SW 1271 (cell line): ENCODE data around the gene ZNF511.

ENCODE experiments used
- DNase-seq, 2 experiments: peaks; one replicate each; lab custom pipeline; 2025; lab: John Stamatoyannopoulos, UW

ZNF511 gene

DNA sequence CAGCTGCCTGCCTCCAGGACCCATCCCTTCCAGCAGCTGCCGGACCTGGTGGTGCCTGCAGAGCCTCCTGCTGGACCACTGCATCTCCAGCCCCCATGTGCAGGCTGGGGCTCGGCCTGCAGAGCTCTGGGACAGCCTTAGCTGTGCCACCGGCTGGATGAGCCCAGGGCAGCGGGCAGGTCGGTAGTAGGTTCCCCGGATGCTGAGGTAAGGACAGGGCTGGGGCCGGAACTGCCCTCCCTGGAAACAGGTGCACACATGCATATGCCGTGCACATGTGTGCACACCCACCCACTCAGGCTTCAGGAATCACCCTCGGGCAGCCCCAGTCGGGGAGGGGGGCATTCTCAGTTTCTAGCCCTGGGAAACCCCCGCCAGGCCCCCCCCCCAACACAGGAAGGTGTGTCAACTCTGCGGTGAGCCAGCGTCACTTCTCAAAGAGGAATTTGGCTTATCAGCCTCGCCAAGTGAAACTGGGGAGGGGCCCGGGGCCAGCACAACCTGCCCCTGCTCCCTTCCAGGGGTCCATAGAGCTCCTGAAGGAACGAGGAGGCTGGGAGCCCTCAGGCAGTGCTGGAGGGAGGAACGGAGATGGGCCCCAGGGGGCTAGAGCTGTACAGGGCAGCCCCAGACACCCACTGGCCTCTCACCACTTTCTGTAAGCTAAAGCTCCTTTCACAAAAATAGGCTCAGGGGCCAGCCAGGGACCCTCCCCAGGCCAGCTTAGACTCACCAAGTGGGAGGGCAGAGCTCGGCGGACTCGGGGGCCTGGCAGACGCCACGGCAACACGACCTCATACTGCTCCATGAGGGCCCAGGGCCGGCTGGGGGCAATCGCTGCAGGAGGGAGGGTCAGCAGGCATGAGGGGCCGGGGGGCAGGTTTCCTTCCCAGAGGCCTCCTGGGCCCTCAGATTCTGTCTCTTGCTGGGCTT, 33.7 kb upstream of the ZNF511 start:
- no peak for DNase-seq

DNA sequence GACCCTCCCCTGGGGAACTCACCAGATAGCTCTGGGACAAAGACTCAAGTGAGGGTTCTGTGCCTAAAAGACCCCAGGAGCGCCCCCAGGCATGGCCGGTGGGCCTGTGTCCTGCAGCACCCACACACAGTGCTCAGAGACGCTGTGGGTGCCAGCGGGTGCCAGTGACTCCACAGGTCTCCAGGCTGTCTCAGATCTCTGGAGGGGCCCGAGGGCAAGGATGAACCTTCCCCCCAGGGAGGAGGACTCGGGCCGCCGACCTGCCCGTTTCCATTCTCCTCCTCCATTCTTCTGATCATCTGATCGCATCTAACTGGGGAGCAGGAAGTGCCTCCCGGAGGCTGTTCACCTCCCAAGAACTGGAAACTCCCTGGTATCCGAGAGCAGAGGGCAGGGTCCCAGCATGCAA, 33.0 kb upstream of the ZNF511 start:
- DNase-seq, result no peak

GRCh38 chr10:133276100-133276434, 32.6 kb upstream of the ZNF511 start:
- no peak for DNase-seq

DNA sequence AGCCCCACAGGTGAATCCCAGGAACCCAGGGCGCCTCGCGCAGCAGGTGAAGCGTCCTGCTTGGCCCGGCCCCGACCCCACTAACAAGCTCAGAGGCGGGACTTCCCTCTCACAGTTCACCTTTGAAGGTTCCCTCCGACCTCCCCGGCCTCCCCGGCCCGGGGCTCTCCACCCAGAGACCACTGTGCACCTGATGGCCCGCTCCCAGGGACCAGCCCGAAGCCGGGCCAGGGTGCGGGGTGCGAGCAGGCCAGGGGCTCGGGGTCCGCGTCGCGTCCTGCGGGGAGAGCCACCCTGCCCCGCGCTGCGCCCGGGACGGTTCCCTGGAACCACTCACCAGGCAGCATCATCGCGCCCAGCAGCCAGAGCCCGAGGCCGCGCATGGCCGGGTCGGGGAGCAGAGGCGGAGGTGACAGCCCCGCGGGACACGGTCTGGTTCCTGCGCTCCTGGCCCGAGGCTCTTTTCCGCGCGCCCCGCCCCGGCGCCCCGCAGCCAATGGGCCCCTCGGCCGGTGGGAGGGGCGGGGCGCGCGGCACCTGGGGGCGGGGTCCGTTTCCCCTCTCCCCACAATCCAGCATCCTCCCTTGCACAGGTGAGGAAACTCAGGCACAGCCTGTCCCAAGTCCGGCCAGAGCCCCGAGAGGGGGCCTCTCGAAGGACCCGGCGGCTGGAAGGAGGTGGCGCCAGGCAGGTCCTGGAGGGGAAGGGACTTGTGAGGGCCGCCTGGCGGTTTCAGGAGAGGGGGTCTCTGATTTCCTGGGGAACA, 32.1 kb upstream of the ZNF511 start, which contains the start of gene ADAM8:
Gene ADAM8 (minus strand): TSS at position 434 of the 767 bp plus-strand sequence. CDS start 51 bp downstream, at position 383.
- no peak for DNase-seq

DNA sequence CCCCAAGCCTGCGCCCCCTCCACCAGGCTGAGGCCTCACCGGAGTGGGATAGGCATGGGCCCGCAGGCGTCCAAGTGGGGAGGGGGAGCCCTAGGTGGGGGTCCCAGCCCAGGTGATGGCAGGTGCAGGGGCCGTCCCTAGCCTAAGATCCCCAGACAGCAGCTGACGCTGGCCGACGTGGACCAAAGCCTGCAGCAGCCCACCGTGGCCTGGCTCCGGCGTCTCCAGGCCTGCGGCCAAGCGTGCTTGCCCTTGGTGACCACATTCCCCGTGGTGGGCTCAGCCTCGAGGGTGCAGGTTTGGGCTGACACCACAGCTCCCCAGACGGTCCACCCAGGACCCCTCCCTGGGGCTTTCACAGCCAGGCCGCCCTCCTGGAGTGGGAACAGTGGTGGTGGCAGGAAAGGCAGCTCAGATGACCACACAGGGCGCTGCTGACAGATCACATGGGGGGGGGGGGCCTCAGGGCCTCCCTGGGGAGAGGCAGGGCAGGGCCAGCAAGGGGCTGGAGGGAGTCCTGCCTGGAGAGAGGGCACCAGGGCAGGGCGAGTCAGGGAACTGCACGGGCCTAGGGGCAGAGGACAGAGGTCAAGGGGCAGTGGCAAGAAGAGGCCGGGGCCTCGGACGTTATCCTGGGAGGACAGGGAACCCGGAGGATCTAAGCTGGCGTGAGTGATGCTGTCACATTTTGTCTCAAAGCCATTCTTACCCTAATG, 31.3 kb upstream of the ZNF511 start:
- no peak for DNase-seq

GRCh38 chr10:133277993-133278576, 30.6 kb upstream of the ZNF511 start:
- no peak for DNase-seq

GRCh38 chr10:133278577-133279265, 30.0 kb upstream of the ZNF511 start:
- DNase-seq, result no peak

- no peak for DNase-seq
Observed at GRCh38 chr10:133279326-133280226, 29.1 kb upstream of the ZNF511 start.

GRCh38 chr10:133280391-133281059, 28.2 kb upstream of the ZNF511 start:
- no peak for DNase-seq

DNA sequence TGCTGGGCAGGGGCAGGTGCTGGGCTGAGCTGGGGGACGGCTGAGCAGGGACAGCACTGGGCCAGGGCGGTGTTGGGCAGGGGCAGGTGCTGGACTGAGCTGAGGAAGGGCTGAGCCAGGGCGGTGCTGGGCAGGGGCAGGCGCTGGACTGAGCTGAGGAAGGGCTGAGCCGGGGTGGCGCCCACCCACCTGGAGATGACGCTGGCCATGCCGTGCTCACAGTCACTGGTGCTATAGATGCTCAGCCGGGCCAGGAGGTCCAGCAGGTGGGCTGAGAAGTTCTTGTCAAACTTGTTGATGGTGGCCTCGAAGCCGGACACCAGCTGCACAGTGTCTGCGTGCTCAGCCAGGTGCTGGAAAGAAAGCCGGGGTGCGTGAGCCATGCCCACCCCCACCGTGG, 27.6 kb upstream of the ZNF511 start:
- no peak for DNase-seq

GRCh38 chr10:133281628-133282372, 26.9 kb upstream of the ZNF511 start:
- DNase-seq, result no peak

DNA sequence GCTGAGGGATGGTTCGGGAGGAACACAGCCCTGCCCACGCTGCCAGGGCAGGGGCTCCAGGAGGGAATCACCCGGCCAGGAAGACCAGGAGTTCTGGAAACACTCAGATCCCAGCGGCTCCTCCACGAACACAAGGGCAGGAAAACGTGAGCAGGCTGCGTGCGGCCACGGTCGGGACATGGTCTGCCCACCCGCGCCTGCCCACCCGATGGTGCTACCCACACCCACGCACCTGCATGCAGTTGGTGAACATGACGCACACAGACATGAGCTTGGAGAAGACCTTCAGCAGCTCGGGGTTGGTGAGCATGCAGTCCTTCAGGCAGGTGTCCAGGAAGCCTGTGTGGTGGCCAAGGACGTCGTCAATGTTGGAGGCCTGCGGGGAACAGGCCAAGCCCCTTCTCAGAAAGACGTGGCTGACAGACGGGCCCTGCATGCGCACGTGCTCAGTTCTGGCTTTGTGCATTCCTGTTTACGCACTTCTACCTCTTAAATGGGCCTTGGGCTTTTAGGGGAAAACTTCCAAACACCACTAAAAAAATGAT, 25.8 kb upstream of the ZNF511 start:
- no peak for DNase-seq

DNA sequence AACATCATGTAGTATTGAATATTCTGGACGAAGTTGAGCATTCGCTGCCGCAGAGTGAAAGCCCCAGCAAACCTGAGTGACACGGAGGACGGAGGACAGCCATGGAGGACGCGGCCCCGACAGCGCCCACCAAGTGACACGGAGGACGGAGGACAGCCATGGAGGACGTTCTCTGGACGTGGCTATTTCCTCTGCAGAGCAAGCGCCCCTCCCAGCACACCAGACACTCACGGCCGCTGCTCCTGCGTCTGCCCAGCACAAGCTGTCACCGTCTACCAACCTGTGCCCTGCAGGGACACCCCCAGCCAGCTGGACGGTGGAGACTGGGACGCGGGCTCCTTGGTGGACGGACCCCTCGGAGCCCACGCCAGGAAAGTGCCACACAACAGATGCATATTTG, 24.8 kb upstream of the ZNF511 start:
- no peak for DNase-seq

DNA sequence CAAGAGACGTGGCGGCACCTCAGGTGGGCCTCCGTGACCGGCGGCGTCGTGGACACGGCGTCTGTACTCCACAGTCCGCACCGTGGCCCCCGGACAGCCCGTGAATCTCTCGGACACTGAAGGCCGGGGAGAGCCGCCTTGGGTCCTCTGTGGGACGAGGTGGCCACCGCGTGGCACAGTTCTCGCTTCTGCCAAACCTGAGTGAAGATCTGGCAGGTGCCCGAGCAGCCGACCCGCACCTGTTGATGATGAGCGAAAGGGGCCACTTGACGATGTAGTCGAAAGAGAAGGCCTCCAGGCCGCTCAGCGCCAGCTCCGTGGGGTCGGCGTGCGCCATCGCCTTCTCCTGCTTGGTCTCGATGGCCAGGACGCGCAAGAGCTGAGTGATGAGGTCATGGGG, 23.5 kb upstream of the ZNF511 start:
- DNase-seq, result no peak

GRCh38 chr10:133286366-133286765, 22.3 kb upstream of the ZNF511 start:
- DNase-seq, result no peak

DNA sequence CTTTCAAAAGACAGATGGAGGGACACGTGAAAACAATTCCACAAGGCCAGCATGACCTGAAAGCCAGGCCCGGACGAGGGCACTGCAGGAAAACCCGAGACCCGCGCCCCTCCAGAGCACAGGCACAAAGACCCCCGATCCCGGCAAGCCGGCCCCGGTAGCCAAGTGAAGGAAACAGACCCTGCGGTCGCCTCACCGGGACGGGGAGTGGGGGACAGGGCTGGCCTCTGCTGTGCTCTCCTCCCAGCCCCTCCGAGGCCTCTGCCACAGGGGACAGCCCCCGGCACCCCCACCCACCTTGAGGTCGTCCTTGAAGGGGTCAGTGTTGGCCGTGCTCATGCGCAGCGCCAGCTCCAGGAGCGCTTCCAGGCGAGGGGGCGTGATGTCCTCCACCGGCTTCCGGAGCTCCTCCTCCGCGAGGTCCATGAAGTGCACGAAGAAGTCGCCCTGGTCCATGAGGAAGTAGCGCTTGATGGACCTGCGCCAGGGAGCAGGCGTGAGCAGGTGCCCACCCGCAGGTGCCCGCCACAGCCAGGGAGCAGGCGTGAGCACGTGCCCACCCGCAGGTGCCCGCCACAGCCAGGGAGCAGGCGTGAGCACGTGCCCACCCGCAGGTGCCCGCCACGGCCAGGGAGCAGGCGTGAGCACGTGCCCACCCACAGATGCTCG, 20.7 kb upstream of the ZNF511 start:
- no peak for DNase-seq

DNA sequence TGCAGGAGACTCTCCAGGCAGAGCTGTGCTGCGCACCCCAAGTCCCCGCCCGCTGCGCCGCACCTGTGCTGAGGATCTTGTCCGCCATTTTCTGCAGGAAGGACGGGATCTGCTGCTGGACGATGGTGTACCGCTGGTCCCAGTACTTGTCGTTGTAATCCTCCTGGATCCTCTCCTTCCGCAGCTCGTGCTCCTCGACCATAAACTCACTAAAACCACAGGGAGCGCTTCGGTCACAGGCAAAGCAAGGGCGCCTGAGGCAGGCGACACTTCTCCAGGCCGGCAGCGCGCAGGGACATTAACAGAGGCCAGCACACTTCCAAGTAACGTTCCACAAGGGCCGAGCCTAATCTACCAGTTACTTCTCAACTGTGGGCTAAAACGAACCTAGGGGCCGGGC, 19.0 kb upstream of the ZNF511 start:
- DNase-seq, result no peak
